ENCODE results near the gene UGCG.

DNA sequence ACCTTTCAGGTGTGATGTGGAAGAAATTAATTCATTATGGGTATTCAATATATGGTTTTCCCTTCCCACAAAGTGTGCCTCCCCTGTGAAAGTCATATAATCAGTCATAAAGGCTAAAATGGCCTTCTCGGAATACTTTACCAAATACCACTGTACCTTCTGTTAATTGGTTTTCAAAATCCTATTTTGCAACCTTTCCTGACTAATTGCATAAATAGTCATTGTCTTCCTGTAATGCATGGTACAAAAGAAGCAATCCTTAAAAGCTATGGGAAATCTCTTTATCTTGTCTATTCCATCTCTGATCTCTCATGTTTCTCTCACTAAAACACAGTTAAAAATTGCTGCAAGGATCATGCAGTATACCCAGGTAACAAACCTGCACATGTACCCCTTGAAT is 44.3 kb upstream of the UGCG start:
- TF ChIP-seq KDM1A (IDR thresholded peaks at IDR 0.05; ENCODE audit: borderline replicate concordance, low read length): no peak
- TF ChIP-seq, protein P1, sequence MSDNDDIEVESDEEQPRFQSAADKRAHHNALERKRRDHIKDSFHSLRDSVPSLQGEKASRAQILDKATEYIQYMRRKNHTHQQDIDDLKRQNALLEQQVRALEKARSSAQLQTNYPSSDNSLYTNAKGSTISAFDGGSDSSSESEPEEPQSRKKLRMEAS (IDR thresholded peaks at IDR 0.05): no peak

Measured in H1 (cell line).